CD4-positive, alpha-beta T cell treated with Interferon alpha-2 for 1 hour (primary cell): ENCODE results near the gene TMEM40.

Source experiments
- DNase-seq, 2 donors: peaks; one replicate each; pipeline ENCODE4 v3.0.0-alpha.2; 2020 to 2022

TMEM40 gene

DNA sequence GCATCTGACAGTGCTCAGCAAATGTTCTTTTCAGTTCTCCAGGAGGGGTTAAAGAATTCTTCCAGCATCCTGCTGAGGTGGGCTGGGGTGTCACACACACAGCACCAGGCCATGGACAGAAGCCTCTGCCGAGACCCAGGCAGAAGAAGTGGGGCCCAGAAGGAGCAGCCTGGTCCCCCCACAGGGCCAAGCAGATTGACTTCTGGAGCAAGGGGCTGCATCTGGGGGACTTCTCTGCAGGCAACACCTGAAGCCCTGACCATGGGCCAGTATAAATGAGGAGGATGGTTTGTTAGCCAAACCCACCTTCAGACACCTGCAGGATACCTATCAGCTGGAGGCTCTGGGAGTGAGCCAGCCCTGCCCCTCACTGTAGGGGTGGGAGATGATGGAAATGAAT is 16.2 kb upstream of the TMEM40 start:
- DNase-seq = no peak

DNA sequence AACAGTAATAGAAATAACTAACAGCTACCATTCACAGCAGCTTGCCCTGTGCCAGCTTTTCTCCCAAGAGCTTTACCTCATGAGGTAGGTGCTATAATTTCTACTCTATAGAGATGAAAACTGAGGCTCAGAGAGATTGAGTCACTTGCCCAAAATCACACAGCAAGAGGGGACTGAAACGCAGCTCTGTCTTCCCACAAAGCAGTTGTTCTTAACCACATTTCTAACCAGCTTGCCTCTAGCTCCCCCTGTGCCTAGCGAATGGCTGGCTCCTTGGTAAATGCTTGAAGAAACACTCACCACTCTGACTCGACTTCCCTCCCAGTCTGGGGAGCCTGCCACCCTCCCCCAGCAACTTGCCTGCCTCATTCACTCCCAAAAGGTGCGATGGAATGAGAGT is 15.6 kb upstream of the TMEM40 start:
- DNase-seq = no peak

DNA sequence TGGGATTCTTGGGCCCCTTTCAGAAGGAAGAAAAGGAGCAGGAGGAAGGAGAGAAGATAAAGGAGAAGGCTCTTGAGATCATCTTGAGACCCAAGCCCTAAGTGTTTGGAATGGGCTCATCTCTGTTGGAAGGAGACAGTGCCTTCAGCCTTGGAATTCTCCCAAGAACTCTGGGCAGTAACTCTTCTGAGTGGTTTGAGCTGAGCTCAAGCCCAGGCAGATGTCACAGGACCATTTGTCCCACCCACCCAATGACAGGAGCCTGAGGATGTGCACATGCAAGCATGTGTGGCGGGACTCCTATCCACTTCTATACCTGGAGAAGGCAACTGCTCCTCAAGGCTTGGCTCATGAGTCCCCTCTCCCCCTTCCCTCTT is 14.6 kb upstream of the TMEM40 start:
- no peak for DNase-seq

DNA sequence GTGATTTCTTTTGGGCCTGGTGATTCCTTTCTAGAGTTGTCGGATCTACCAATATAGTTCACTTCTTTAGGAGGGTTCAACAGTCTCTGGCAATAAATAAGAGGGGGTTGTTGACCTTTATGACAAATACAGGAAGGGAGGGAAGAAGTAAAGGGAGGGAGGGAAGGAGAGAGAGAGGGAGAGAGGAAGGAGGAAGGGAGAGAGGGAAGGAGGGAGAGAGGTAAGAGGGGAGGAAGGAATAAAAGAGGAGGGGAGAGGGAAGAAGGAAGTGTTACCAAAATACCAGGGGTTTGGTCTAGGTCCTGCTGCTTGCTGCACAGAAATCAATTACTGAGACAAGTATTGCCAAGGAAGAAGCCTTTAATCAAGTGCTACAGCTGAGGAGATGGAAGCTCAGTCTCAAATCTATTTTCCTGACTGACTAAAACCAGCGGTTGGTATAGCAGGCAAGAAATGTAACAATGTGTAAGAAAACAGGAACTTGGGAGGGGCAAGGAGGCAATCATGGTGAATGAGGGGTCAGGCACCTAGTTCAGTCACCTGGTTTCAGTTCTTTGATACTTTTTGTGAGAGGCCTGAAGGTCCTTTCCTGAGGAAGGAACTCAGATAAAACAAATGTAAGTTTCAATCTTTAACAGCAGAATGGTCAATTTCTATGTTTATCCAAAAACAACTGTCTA is 14.1 kb upstream of the TMEM40 start:
- no peak for DNase-seq

DNA sequence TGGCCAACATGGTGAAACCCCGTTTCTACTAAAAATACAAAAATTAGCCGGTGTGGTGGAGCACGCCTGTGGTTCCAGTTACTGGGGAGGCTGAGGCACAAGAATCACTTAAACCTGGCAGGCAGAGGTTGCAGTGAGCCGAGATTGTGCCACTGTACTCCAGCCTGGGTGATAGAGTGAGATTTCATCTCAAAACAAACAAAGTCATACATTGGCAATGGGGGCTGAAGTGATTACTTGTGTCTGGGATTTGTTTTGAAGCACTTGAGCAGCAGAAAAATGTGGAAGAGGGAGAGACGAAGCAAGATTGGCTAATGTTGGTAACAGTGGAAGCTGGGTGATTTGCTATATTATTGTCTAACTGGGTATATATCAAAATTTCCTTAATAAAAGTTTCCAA is 13.4 kb upstream of the TMEM40 start:
- DNase-seq = no peak

DNA sequence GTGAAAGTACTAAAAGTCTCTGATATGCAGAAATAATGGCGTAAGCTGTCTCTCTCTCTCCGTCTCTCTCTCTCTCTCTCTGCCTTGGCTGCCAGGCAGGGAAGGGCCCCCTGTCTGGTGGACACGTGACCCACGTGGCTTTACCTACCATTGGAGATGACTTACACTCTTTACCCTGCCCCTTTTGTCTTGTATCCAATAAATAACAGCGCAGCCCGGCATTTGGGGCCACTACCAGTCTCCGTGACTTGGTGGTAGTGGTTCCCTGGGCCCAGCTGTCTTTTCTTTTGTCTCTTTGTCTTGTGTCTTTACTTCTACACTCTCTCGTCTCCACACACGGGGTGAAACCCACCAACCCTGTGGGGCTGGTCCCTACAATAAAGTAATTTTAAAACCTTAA is 12.2 kb upstream of the TMEM40 start:
- no peak for DNase-seq

DNA sequence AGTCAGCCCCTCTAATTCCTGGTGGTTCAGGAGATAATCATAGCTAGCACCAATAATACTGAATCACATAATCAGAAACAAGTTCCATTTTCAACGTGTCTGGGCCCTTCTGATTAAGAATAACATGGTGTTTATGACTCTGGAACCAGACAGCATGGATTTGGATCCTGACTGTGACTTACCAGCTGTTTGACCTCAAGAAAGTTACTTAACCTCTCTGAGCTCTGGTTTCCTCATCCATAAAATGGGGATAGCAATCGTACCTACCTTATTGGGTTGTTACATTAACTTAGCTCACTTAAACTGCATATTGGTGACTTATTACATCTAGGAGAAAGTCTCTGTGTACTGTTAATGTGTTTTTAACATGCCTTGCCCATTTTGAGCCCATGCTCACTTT is 10.7 kb upstream of the TMEM40 start:
- DNase-seq = no peak

DNA sequence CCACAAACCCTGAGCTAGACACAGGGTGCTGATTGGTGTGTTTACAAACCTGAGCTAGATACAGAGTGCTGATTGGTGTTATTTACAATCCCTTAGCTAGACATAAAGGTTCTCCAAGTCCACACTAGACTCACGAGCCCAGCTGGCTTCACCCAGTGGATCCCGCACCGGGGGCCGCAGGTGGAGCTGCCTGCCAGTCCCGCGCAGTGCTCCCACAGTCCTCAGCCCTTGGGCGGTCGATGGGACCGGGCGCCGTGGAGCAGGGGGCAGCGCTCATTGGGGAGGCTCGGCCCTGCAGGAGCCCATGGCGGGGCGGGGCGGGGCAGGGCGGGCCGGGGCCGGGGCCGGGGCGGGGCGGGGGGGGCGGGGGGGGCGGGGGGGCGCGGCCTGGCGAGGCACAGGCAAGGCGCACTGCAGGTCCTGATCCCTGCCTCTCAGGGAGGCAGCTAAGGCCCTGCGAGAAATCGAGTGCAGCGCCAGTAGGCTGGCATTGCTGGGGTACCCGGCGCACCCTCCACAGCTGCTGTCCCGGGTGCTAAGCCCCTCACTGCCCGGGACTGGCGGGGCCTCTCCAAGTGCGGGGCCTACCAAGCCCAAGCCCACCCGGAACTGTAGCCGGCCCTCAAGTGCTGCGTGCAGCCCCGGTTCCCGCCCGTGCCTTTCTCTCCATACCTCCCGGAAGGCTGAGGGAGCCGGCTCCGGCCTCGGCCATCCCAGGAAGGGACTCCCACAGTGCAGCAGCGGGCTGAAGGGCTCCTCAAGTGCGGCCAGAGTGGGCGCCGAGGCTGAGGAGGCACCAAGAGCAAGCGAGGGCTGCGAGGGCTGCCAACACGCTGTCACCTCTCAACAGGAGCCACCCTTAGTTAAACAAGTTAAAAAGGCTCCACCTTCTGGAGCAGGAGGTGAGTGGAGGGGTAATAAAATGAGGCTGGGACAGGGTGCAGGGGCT is 9.8 kb upstream of the TMEM40 start:
- DNase-seq = no peak

DNA sequence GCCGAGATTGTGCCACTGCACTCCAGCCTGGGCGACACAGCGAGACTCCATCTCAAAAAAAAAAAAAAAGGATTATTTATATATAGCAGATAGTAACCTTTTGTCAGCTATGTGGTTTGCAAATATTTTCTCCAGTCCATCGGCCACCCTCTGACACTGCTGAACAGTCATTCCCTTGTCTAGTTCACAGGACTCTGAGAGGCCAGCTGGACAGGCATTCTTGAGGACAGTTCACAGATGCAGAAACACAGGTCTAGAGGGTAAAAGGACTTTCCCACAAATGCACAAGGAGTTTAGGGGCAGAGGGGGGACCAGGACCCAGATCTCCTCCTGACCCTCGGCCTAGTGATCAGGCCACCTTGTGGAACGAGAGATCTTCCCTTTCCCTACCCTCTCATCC is 7.5 kb upstream of the TMEM40 start:
- no peak for DNase-seq

DNA sequence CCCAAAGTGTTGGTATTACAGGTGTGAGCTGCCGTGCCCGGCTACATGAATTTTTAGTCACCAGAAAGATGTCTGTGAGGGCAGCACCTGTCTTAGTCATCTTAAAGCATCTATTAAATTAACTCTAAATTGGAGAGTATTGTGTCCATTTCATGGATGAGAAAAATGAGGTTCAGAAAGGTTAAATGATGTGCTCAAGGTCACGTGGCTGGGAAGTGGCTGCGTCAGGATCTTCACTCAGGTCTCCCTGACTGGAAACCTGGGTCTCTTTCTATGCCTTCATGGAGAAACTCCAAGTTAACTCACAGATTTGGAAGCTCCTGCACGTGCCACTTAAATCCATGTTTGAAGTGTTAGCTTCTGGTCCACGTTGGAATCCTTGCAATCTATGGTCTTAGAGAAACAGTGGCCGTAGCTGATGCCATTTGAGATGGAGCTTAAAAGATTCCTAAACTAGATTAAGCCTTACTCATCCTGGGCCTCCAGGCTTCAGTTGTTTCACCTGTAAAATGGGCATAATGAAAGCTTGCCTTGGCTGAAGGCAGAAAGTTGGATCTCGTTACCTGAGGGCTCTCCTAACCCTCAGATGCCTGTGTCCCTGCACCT is 5.2 kb upstream of the TMEM40 start:
- no peak for DNase-seq

DNA sequence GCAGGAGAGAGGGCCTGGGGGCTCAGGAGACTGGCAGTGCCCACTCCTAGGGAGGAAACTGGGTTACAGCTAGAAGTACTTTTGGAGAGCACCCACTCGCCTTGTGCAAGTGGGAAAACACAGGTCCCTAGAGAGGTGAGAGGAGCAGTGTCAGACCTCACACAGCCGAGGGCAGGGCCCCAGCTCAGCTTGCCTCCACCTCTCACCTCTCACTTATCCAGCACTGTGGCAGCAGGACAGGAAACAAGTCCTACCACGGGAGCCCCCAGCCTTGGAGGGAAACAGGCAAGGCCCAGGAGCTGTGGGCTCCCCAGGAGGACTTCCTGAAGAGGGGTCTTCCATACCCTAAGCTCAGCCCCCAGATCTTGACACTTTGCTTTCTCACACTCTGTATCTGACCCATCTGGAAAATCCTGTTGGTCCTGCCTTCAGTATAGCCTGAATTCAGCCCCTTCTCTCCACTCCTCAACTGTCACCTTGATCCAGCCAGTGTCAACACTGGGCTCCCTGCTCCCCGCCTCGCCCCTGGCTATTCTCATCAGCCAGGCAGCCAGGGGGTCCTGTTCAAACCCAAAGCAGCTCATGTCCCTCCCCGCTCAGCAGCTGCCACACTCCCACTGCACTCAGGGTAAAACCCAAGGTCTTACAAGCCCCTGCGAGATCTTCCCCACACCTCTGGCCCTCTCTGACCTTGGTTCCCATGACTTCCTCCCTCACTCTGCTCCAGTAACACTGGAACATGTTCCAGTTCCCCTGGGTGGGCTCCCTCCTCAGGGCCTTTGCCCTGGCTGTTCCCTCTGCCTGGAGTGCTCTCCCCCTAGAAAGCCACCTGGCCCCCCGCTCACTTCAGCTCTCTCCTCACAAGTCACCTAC is 870 bp upstream of the TMEM40 start:
- DNase-seq = no peak

DNA sequence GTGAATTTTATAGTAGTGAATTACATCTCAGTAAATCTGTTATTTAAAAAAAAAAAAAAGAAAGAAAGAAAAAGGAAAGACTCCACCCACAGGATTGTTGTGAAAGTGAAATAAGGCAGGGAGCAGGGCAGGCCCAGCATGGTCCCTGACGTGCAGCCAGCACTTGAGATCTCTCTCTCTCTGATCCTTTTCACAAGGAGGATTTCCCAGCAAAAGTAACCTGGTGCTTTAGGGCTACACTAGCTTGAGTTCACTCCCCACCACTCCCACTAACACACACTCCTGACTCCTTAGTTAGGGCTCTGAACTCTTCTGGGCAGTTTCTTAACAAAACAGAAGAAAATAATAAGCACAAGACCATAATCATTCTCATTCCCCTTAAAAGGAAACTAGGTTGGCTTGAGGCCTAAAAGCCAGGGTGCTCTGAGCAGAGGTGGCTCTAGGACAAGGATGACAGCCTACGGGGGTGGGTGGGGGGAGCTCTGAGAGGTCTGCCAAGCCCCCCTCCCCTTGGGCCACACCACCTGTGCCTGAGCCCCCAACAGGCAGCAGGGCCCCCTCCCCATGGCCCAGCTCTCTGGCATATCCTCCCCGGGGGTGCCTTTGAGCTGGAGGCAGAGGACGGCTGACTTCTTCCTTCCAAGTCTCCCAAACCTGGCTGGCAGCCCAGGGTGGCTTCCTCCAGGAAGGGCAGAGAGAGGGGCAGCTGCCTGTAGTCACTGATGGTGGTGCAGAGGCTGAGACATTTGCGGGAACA is 856 bp downstream of the TMEM40 start:
- DNase-seq = no peak

DNA sequence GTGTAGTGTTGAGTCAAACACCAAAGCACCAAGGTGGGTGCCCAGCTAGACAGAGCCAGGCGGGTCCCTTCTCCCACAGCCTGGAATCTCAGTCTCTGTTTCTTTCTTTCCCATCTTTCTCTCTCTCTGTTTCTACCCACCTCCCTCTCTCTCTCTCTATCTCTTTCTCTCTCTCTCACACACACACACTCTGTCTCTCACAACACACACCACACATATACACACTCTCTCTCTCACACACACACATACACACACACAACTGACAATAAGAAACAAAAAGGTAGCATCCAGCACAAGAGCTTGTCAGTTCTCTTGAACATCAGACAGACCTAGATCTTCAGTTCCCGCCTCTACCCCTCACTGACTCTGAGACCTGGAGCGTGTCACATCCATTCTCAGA is 2.4 kb downstream of the TMEM40 start:
- no peak for DNase-seq

DNA sequence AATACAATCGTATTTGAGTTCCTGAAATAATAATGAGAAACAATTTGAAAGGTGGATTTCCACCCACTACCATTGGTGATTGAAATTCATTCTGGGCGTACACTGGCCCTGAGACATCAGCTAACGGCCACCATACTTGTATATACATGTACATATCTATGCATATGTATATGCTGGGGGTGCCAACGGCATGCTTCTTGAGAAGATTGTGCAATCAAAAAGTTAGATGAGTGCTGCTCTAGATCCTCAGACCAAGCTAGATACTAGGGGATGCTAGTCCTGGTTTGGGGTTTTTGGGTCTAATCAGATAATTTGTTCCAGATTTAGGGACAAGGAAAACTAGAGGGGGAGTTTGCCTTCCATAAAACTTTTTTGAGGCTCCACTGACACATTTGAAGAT is 2.9 kb downstream of the TMEM40 start:
- no peak for DNase-seq

DNA sequence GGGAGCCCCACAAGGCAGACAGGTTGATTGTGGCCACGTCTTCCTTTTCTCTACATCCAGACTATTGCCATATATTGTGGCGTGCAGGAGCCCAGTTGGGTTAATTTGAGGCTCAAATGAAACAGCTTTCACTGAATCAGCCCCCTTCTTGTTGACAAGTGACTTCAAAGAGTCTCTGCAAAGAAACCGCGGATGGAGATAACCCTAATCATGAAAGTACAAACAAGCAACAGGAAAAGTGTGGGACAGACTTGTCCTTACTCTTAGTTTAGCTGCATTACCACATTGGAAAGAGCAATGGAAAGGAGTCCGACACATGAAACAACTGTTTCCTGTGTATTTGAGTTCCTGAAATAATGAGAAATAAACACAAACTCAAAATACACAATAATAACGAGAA is 3.3 kb downstream of the TMEM40 start:
- DNase-seq = no peak

DNA sequence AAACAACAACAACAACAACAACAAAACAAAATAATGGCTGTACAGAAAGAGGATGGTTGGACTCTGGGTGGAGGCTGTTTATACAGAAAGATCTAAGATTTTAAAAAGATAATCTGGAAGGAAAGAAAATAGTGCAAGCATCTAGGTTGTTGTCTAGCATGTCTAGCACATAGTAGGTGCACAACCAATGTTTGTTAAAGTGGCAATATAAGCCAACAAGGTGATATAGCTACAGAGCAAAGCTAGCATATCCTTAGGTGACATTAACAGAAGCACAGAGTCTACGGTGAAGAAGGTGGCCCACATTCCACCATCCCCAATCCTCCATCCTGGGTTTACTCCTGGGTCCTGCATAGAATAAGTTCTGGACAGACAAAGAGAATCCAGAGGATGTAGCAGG is 4.7 kb downstream of the TMEM40 start:
- DNase-seq = no peak

DNA sequence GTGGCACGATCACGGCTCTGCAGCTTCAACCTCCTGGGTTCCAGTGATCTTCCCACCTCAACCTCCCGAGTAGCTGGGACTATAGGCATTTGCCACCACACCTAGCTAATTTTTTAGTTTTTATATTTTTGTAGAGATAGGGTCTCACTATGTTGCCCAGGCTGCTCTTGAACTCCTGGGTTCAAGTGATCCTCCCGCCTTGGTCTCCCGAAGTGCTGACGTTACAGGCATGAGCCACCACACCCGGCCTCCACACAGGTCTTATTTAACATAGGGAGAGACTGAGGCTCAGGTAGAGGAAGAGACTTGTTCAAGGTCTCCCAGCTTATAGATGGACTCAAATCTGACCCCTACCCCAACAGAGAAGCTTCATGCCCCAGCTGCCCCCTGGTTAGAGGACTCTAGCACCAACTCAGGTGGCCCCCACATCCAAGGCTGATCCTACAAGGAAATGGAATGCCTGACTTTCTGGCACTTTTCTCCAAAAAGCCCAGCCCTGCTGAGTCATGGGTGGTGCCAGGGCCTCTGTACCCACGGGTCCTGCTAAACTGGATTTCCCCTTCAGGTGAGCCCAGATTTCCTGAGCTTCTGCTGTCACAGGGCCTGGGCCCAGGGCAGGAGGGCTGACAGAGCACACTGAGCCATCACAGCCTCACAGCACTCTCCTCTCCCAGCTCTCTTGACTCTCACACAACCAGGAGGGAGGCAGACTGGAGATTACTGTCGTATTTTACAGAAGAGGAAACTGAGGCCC is 5.6 kb downstream of the TMEM40 start:
- no peak for DNase-seq

DNA sequence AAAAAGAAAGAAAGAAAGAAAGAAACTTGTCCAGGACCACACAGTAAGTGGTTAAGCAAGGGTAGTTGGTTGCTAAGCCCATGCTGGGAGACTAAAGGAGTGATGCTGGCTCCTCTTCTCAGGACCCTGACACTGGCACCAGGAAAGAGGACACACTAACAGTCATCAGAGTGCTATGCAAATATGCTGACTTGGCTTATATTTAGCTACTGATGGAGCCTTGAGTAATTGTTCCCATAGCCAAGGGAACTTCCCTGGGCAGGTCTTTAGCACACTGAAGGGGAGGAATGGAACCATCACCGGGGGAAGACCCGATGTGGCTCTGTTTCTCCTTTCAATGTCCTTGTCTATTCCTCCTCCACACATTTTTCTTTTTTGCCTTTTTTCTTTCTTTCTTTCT is 6.2 kb downstream of the TMEM40 start:
- DNase-seq = no peak

DNA sequence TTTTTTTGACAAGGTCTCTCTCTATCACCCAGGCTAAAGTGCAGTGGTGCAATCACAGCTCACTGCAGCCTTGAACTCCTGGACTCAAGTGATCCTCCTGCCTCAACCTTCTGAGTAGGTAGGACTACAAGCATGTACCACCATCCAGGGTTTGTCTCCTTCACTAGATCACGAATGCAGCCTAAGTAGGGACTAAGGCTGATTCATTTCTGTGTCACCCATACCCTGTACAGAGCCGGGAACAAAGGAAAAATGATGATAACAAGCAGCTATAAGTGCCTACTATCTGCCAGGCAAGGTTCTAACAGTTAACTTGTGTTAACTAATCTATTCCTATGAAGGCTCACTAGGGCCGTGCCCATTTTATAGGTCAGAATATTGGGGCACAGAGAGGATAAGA is 7.0 kb downstream of the TMEM40 start:
- no peak for DNase-seq

DNA sequence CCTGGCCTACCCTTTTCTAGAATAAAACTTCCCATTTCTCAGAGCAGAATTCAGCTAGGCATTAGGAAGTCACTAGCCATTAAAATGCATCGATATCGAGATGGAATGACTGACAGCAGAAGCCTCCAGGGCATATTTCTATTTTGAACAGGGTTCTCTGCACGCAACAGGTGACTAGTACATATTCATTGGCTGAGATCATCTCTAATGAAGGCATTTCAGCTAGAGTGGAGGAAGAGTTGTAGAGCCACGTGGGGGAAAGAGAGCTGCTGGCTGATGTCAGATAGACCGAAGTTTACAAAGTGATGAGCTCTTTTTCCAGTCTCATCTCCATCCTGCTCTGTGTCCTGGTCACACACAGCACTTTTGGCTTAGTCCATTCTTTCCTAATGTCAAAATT is 7.5 kb downstream of the TMEM40 start:
- DNase-seq = no peak

DNA sequence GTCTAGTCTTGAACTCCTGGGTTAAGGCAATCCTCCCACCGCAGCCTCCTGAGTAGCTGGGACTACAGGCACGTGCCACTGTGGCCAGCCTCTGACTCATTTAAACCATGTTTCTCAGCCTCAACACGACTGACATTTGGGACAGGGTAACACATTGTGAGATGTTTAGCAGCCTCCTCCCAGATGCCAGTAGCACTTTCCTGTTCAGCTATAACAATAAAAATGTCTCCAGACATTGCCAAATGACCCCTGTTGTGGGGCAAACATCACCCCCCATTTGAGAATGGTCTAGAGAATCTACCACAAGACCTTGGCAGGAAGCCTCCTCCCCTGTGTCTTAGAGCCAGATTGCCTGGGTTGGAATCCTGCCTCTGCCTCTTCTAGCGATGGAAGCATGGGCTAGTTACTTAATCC is 8.4 kb downstream of the TMEM40 start:
- DNase-seq = no peak

DNA sequence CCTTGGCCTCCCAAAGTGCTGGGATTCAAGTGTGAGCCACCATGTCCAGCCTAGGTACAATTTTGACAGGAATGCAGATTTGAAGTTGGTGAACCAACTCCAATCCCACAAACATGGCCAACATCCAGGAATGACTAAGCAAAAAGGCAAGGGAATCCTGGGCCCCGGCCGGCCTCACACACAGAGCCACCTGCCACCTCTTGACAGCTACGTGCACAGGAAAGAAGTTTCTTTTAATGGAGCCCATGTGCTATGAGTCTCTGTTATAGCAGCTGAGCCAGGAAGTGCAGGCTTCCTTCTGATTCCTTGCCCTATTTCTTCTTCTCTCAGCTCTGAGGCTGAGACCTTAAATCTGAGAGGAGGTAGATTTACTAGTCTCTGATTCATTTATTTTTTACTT is 8.8 kb downstream of the TMEM40 start:
- no peak for DNase-seq
